ENCODE results near the gene TMPRSS13.

DNA sequence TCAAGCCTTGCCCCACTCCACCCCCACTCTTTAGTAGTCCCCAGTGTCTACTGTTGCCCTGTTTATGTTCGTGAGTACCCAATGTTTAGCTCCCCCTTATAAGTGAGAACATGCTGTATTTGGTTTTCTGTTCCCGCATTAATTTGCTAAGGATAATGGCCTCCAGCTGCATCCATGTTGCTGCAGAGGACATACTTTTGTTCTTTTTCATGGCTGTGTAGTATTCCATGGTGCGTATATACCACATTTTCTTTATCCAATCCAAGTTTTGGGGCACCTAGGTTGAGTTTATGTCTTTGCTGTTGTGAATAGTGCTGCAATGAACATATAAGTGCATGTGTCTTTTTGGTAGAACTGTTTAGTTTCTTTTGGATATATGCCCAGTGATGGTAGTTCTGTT is 36.6 kb downstream of the TMPRSS13 start:
- TF ChIP-seq, protein P1, sequence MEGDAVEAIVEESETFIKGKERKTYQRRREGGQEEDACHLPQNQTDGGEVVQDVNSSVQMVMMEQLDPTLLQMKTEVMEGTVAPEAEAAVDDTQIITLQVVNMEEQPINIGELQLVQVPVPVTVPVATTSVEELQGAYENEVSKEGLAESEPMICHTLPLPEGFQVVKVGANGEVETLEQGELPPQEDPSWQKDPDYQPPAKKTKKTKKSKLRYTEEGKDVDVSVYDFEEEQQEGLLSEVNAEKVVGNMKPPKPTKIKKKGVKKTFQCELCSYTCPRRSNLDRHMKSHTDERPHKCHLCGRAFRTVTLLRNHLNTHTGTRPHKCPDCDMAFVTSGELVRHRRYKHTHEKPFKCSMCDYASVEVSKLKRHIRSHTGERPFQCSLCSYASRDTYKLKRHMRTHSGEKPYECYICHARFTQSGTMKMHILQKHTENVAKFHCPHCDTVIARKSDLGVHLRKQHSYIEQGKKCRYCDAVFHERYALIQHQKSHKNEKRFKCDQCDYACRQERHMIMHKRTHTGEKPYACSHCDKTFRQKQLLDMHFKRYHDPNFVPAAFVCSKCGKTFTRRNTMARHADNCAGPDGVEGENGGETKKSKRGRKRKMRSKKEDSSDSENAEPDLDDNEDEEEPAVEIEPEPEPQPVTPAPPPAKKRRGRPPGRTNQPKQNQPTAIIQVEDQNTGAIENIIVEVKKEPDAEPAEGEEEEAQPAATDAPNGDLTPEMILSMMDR (IDR thresholded peaks at IDR 0.05; ENCODE audit: borderline replicate concordance, extremely low read depth, low read length, poor library complexity, severe bottlenecking): no peak
- no peak for TF ChIP-seq EZH2 (IDR thresholded peaks at IDR 0.05; ENCODE audit: borderline replicate concordance, low read depth, low read length, severe bottlenecking)
